Nephron (organoid): ENCODE data around the gene SH3BP5L.

Source experiments
- H3K27ac Mint-ChIP-seq, 3 experiments: 2 replicates each; pipeline ENCODE4 v1.8.0; 2020; ENCODE audit warnings: mixed read lengths in 3 of 3, mild to moderate bottlenecking in 2 of 3, moderate library complexity in 1 of 3
- H3K27me3 Mint-ChIP-seq: 2 replicates; pipeline ENCODE4 v1.8.0; 2021; ENCODE audit warnings: low read depth, mild to moderate bottlenecking, moderate library complexity, mixed read lengths
- H3K36me3 Mint-ChIP-seq: 2 replicates; pipeline ENCODE4 v1.8.0; 2020; ENCODE audit warnings: low read depth, mixed read lengths
- H3K4me1 Mint-ChIP-seq: 2 replicates; pipeline ENCODE4 v1.8.0; 2020; ENCODE audit warnings: mixed read lengths
- H3K4me3 Mint-ChIP-seq, 3 experiments: 2 replicates each; pipeline ENCODE4 v1.8.0; 2020; ENCODE audit warnings: mild to moderate bottlenecking in 3 of 3, mixed read lengths in 3 of 3, moderate library complexity in 2 of 3
- H3K9me3 Mint-ChIP-seq: 2 replicates; pipeline ENCODE4 v1.8.0; 2020; ENCODE audit warnings: mixed read lengths
- TF ChIP-seq, protein P1 (sequence below), 3 experiments: fragments of 200-600 bp; sonication (generic); IDR thresholded peaks; one replicate each; pipeline ENCODE4 v1.5.0; 2021; ENCODE audit warnings: antibody characterized with exemption in 3 of 3; ENCODE audit not compliant: unreplicated experiment in 3 of 3

The SH3BP5L gene

GRCh38 chr1:248849637-248850036 lies 23.9 kb upstream of the SH3BP5L start:
- H3K27me3 Mint-ChIP-seq, result no peaks in the 10 kb centered on the region
- TF ChIP-seq, protein P1, sequence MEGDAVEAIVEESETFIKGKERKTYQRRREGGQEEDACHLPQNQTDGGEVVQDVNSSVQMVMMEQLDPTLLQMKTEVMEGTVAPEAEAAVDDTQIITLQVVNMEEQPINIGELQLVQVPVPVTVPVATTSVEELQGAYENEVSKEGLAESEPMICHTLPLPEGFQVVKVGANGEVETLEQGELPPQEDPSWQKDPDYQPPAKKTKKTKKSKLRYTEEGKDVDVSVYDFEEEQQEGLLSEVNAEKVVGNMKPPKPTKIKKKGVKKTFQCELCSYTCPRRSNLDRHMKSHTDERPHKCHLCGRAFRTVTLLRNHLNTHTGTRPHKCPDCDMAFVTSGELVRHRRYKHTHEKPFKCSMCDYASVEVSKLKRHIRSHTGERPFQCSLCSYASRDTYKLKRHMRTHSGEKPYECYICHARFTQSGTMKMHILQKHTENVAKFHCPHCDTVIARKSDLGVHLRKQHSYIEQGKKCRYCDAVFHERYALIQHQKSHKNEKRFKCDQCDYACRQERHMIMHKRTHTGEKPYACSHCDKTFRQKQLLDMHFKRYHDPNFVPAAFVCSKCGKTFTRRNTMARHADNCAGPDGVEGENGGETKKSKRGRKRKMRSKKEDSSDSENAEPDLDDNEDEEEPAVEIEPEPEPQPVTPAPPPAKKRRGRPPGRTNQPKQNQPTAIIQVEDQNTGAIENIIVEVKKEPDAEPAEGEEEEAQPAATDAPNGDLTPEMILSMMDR (IDR thresholded peaks at IDR 0.05; ENCODE audit: unreplicated experiment in 3 of 3), result no peak
- no peak overlapping the region for H3K4me3 Mint-ChIP-seq
- no peaks in the 10 kb centered on the region for H3K9me3 Mint-ChIP-seq
- no peak overlapping the region for H3K27ac Mint-ChIP-seq
- peaks cover 35% of the 10 kb centered on the region for H3K36me3 Mint-ChIP-seq
- no peaks in the 10 kb centered on the region for H3K4me1 Mint-ChIP-seq

- Mint-ChIP-seq H3K4me1 (no peaks in the 10 kb centered on the region), H3K4me3 (no peak overlapping the region), H3K9me3 (no peaks in the 10 kb centered on the region), H3K27ac (no peak overlapping the region), H3K36me3 (peaks cover 30% of the 10 kb centered on the region), H3K27me3 (no peaks in the 10 kb centered on the region)
- TF ChIP-seq, protein P1 (IDR thresholded peaks at IDR 0.05; ENCODE audit: unreplicated experiment in 3 of 3), result no peak
Measured at GRCh38 chr1:248849152-248849551, 23.4 kb upstream of the SH3BP5L start.

GRCh38 chr1:248848602-248849001 lies 22.9 kb upstream of the SH3BP5L start:
- TF ChIP-seq, protein P1 (IDR thresholded peaks at IDR 0.05; ENCODE audit: unreplicated experiment in 3 of 3), result no peak
- Mint-ChIP-seq H3K4me3 (no peak overlapping the region), H3K27me3 (no peaks in the 10 kb centered on the region), H3K4me1 (no peaks in the 10 kb centered on the region), H3K9me3 (no peaks in the 10 kb centered on the region), H3K27ac (no peak overlapping the region), H3K36me3 (peaks cover 27% of the 10 kb centered on the region)

DNA sequence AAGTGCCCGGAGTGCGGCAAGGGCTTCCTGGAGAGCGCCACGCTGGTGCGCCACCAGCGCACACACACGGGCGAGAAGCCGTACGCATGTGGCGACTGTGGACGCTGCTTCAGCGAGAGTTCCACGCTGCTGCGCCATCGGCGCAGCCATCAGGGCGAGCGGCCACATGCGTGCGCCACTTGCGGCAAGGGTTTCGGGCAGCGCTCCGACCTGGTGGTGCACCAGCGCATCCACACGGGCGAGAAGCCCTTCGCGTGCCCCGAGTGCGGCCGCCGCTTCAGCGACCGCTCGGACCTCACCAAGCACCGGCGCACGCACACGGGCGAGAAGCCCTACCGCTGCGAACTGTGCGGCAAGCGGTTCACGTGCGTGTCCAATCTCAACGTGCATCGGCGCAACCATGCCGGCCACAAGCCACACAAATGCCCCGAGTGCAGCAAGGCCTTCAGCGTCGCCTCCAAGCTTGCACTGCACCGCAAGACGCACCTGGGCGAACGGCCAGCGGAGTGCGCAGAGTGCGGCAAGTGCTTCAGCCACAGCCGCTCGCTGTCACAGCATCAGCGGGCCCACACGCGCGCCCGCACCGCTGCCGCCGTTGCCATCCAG lies 22.3 kb upstream of the SH3BP5L start:
- Mint-ChIP-seq H3K27ac (no peak overlapping the region), H3K36me3 (peaks cover 27% of the 10 kb centered on the region), H3K9me3 (no peaks in the 10 kb centered on the region), H3K27me3 (no peaks in the 10 kb centered on the region), H3K4me1 (no peaks in the 10 kb centered on the region), H3K4me3 (no peak overlapping the region)
- TF ChIP-seq, protein P1 (IDR thresholded peaks at IDR 0.05; ENCODE audit: unreplicated experiment in 3 of 3), result no peak

DNA sequence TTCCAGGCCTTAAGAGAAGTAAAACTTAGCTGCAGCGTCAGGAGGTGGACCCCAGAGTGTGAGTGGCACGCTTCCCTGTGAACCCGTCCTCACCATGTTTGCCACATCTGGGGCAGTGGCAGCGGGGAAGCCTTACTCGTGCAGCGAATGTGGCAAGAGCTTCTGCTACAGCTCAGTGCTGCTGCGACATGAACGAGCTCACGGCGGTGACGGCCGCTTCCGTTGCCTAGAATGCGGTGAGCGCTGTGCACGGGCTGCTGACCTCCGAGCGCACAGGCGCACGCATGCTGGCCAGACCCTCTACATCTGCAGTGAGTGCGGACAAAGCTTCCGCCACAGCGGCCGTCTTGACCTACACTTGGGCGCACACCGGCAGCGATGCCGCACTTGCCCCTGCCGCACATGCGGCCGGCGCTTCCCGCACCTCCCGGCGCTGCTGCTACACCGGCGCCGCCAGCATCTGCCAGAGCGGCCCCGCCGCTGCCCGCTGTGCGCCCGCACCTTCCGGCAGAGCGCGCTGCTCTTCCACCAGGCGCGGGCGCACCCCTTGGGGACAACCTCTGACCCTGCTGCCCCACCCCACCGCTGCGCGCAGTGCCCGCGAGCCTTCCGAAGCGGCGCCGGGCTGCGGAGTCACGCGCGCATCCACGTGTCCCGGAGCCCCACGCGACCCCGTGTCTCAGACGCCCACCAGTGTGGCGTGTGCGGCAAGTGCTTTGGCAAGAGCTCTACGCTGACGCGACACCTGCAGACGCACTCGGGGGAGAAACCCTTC lies 21.7 kb upstream of the SH3BP5L start:
- Mint-ChIP-seq H3K4me3 (no peak overlapping the region), H3K27ac (no peak overlapping the region), H3K4me1 (peaks cover 2% of the 10 kb centered on the region), H3K9me3 (no peaks in the 10 kb centered on the region), H3K27me3 (no peaks in the 10 kb centered on the region), H3K36me3 (peaks cover 27% of the 10 kb centered on the region)
- TF ChIP-seq, protein P1 (IDR thresholded peaks at IDR 0.05; ENCODE audit: unreplicated experiment in 3 of 3), result no peak

DNA sequence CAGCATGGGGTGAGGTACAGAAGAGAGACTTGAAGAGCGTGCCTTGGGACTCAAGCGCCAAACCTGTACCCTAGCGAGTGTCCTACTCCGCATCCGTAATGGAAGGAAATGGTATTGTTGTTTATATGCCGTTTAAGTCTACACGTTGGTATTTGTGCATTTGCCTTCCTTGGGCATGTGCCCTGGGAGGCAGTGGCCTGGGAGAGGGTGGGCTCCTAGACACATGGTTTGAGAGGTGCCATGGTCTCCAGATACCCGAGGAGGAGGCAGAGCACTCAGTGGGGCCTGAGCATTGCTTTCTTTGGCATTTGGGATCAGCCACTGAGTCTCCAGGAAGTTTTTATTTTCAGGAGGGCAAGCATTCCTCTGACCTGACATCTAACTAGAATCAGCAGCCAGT lies 18.8 kb upstream of the SH3BP5L start:
- Mint-ChIP-seq H3K4me1 (peaks cover 14% of the 10 kb centered on the region), H3K36me3 (peaks cover 23% of the 10 kb centered on the region), H3K9me3 (no peaks in the 10 kb centered on the region), H3K27me3 (no peaks in the 10 kb centered on the region), H3K4me3 (no peak overlapping the region), H3K27ac (no peak overlapping the region)
- TF ChIP-seq, protein P1 (IDR thresholded peaks at IDR 0.05; ENCODE audit: unreplicated experiment in 3 of 3), result no peak
